NCI-H2227 treated with DMSO at 0.1 percent for 48 hours (cell line): ENCODE measurements around the gene DBX1.

Source experiments
- DNase-seq: peaks from one replicate; lab custom pipeline; 2025; lab: John Stamatoyannopoulos, UW

The DBX1 gene

GRCh38 chr11:20125927-20126326, 34.3 kb downstream of the DBX1 start:
- DNase-seq = no peak

- no peak for DNase-seq
These were observed 38.1 kb downstream of the DBX1 start for GRCh38 chr11:20122131-20122530.

GRCh38 chr11:20120134-20120925, 39.9 kb downstream of the DBX1 start:
- DNase-seq = no peak

GRCh38 chr11:20119315-20119714, 41.0 kb downstream of the DBX1 start:
- DNase-seq = no peak

GRCh38 chr11:20118209-20118608, 42.1 kb downstream of the DBX1 start:
- DNase-seq = no peak

- no peak for DNase-seq
These were observed 43.0 kb downstream of the DBX1 start for GRCh38 chr11:20117291-20117690.

GRCh38 chr11:20116825-20117224, 43.5 kb downstream of the DBX1 start:
- no peak for DNase-seq

GRCh38 chr11:20114588-20114987, 45.7 kb downstream of the DBX1 start:
- no peak for DNase-seq

- no peak for DNase-seq
These were observed 47.2 kb downstream of the DBX1 start for GRCh38 chr11:20113149-20113438.

- DNase-seq = no peak
These were observed 47.8 kb downstream of the DBX1 start for GRCh38 chr11:20112291-20113148.

GRCh38 chr11:20111871-20112270, 48.4 kb downstream of the DBX1 start:
- DNase-seq = no peak

- DNase-seq = peak; percentile 66
These were observed 49.2 kb downstream of the DBX1 start for GRCh38 chr11:20110908-20111669.

- DNase-seq = no peak
These were observed 50.4 kb downstream of the DBX1 start for GRCh38 chr11:20109731-20110445.
